Measurements from ENCODE around the gene MAMDC2. TPM values are rescaled to one million over a fixed set of nuclear protein-coding genes. Genes with fewer than 3 reads are reported as not detected.

The MAMDC2 gene
- total and polyA plus RNA-seq, 5 donors: 11.5 to 18.1 (median 15.9) TPM

GRCh38 chr9:70066418-70066817 is 22.8 kb downstream of the MAMDC2 start:
- no peak for DNase-seq
- 92% methylated on average over 4 of the region's 4 CpGs for WGBS
- H3K4me1 ChIP-seq (ENCODE audit: control insufficient read depth, insufficient read depth, low read length): peaks cover 3% of the 10 kb centered on the region
- H3K4me3 ChIP-seq (ENCODE audit: low read length): no peak overlapping the region
- H3K27ac ChIP-seq (ENCODE audit: low read length): peak overlapping the region; percentile 87
- no peak for ATAC-seq
- no peaks in the 10 kb centered on the region for H3K27me3 ChIP-seq (ENCODE audit: control insufficient read depth, insufficient read depth)
- no peaks in the 10 kb centered on the region for H3K9me3 ChIP-seq (ENCODE audit: control insufficient read depth, low read length)
- intact Hi-C loops (cut with DNase I): loop anchor here in 1 of 4 donors (2.0 kb wide), 1 partner anchor 14 kb away; no protein-coding TSS in a partner anchor

DNA sequence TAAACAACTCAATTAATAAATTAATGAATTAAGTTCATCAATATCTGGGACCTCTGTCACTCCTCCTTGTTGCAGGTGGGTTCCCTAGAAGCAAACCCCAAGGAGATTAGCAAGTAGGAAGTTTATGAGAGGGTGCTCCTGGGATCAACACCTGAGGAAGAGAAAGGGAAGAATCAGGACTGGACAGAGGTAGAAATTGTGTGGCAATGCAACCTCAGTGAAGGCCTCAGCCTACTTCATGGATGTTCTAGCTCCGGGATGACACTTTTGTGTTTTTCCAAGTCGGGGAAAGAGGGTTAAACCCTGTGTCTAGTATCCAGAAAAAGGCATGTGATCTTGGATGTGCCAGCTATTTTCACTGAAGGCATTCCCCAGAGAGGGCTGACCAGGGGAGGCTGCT is 23.2 kb downstream of the MAMDC2 start:
- intact Hi-C loops (cut with DNase I): loop anchor here in 1 of 4 donors (2.0 kb wide), 1 partner anchor 14 kb away; no protein-coding TSS in a partner anchor
- WGBS: 80% methylated on average over 2 of the region's 2 CpGs
- no peaks in the 10 kb centered on the region for H3K9me3 ChIP-seq (ENCODE audit: control insufficient read depth, low read length)
- no peak overlapping the region for H3K4me3 ChIP-seq (ENCODE audit: low read length)
- no peak overlapping the region for H3K27ac ChIP-seq (ENCODE audit: low read length)
- no peak for DNase-seq
- no peak for ATAC-seq
- H3K27me3 ChIP-seq (ENCODE audit: control insufficient read depth, insufficient read depth): no peaks in the 10 kb centered on the region
- H3K4me1 ChIP-seq (ENCODE audit: control insufficient read depth, insufficient read depth, low read length): peaks cover 3% of the 10 kb centered on the region

DNA sequence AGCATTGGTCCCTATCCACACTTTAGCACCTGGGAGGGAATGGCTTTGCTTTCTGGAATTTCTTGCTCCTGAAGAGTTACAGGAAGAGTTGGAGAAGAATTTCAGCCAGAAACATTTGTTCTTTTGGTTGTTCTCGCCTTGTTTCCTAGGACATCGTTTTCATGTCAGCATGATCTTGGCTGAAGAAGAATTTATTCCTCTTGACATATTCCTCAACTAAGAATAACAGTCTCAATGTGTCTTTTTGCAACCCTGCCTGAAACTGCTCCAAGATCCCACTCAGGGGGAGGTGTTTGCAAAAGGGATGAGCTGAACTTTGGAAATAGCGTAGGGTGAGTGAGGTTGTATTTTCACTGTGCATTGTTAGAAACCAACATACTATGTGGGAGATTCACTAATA is 26.1 kb downstream of the MAMDC2 start:
- no peak for DNase-seq
- no peaks in the 10 kb centered on the region for H3K9me3 ChIP-seq (ENCODE audit: control insufficient read depth, low read length)
- H3K27ac ChIP-seq (ENCODE audit: low read length): no peak overlapping the region
- peaks cover 3% of the 10 kb centered on the region for H3K4me1 ChIP-seq (ENCODE audit: control insufficient read depth, insufficient read depth, low read length)
- H3K4me3 ChIP-seq (ENCODE audit: low read length): no peak overlapping the region
- ATAC-seq: peak in 1 of 2 donors; percentile 12
- H3K27me3 ChIP-seq (ENCODE audit: control insufficient read depth, insufficient read depth): no peaks in the 10 kb centered on the region
- intact Hi-C loops (cut with DNase I): no loop called here
- 61% methylated on average over 3 of the region's 3 CpGs for WGBS

GRCh38 chr9:70073193-70073592 is 29.5 kb downstream of the MAMDC2 start:
- 33% methylated on average over 2 of the region's 2 CpGs for WGBS
- Histone ChIP-seq H3K27ac (ENCODE audit: low read length) (no peak overlapping the region), H3K9me3 (ENCODE audit: control insufficient read depth, low read length) (no peaks in the 10 kb centered on the region), H3K4me3 (ENCODE audit: low read length) (no peak overlapping the region), H3K4me1 (ENCODE audit: control insufficient read depth, insufficient read depth, low read length) (peaks cover 2% of the 10 kb centered on the region), H3K27me3 (ENCODE audit: control insufficient read depth, insufficient read depth) (no peaks in the 10 kb centered on the region)
- ATAC-seq (peak in 1 of 2 donors; percentile 56), DNase-seq (no peak)
- intact Hi-C loops (cut with DNase I): no loop called here

GRCh38 chr9:70073756-70074155 is 30.1 kb downstream of the MAMDC2 start:
- no peaks in the 10 kb centered on the region for H3K9me3 ChIP-seq (ENCODE audit: control insufficient read depth, low read length)
- no peak overlapping the region for H3K4me3 ChIP-seq (ENCODE audit: low read length)
- peaks cover 2% of the 10 kb centered on the region for H3K4me1 ChIP-seq (ENCODE audit: control insufficient read depth, insufficient read depth, low read length)
- intact Hi-C loops (cut with DNase I): no loop called here
- no peak for DNase-seq
- ATAC-seq: no peak
- no peak overlapping the region for H3K27ac ChIP-seq (ENCODE audit: low read length)
- no peaks in the 10 kb centered on the region for H3K27me3 ChIP-seq (ENCODE audit: control insufficient read depth, insufficient read depth)

- H3K4me1 ChIP-seq (ENCODE audit: control insufficient read depth, insufficient read depth, low read length): peaks cover 7% of the 10 kb centered on the region
- intact Hi-C loops (cut with DNase I): no loop called here
- peak overlapping the region; percentile 21 for H3K27ac ChIP-seq (ENCODE audit: low read length)
- DNase-seq (no peak), ATAC-seq (peak; percentile 36 to 42)
- 50% methylated on average over 3 of the region's 3 CpGs for WGBS
- H3K27me3 ChIP-seq (ENCODE audit: control insufficient read depth, insufficient read depth): no peaks in the 10 kb centered on the region
- H3K4me3 ChIP-seq (ENCODE audit: low read length): no peak overlapping the region
- H3K9me3 ChIP-seq (ENCODE audit: control insufficient read depth, low read length): no peaks in the 10 kb centered on the region
Measured at GRCh38 chr9:70076678-70077077, 33.0 kb downstream of the MAMDC2 start.

- no peak overlapping the region for H3K27ac ChIP-seq (ENCODE audit: low read length)
- DNase-seq: no peak
- H3K4me1 ChIP-seq (ENCODE audit: control insufficient read depth, insufficient read depth, low read length): peaks cover 9% of the 10 kb centered on the region
- intact Hi-C loops (cut with DNase I): loop anchor here in 1 of 4 donors (2.0 kb wide), 1 partner anchor 13 kb away; no protein-coding TSS in a partner anchor
- no peak for ATAC-seq
- WGBS: 54% methylated on average over 2 of the region's 2 CpGs
- H3K9me3 ChIP-seq (ENCODE audit: control insufficient read depth, low read length): no peaks in the 10 kb centered on the region
- no peak overlapping the region for H3K4me3 ChIP-seq (ENCODE audit: low read length)
- no peaks in the 10 kb centered on the region for H3K27me3 ChIP-seq (ENCODE audit: control insufficient read depth, insufficient read depth)
Measured at GRCh38 chr9:70079417-70080037, 35.9 kb downstream of the MAMDC2 start.

- peak; percentile 94 to 95 for ATAC-seq
- no peak overlapping the region for H3K4me3 ChIP-seq (ENCODE audit: low read length)
- peak; percentile 44 to 74 (median 68) for DNase-seq
- 8% methylated on average over 5 of the region's 5 CpGs for WGBS
- no peaks in the 10 kb centered on the region for H3K9me3 ChIP-seq (ENCODE audit: control insufficient read depth, low read length)
- intact Hi-C loops (cut with DNase I): loop anchor here in 1 of 4 donors (2.0 kb wide), 1 partner anchor 14 kb away; no protein-coding TSS in a partner anchor
- no peaks in the 10 kb centered on the region for H3K27me3 ChIP-seq (ENCODE audit: control insufficient read depth, insufficient read depth)
- H3K4me1 ChIP-seq (ENCODE audit: control insufficient read depth, insufficient read depth, low read length): peaks cover 9% of the 10 kb centered on the region
- peak overlapping the region; percentile 71 for H3K27ac ChIP-seq (ENCODE audit: low read length)
Measured at GRCh38 chr9:70080481-70081119, 37.0 kb downstream of the MAMDC2 start.

DNA sequence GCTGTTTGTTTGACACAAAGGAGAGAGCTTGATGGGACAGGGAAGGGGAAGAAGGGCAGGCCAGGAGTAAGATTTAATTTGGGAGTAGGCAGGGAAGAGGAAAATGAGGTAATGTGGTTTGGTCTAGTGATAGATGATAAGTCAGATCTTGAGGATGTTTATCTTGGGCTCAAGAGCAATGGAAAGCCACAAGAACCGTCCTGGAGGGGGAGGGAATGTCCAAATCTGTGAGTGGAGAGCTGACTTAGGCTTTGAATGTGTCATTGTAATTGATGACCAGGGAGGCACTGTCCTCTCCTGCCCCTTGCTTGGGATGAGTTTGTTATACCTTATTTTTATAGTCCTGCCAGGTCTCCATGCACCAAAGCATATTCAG is 37.5 kb downstream of the MAMDC2 start:
- Histone ChIP-seq H3K4me1 (ENCODE audit: control insufficient read depth, insufficient read depth, low read length) (peaks cover 9% of the 10 kb centered on the region), H3K27ac (ENCODE audit: low read length) (peak overlapping the region; percentile 71), H3K4me3 (ENCODE audit: low read length) (no peak overlapping the region), H3K27me3 (ENCODE audit: control insufficient read depth, insufficient read depth) (no peaks in the 10 kb centered on the region), H3K9me3 (ENCODE audit: control insufficient read depth, low read length) (no peaks in the 10 kb centered on the region)
- intact Hi-C loops (cut with DNase I): loop anchor here in 1 of 4 donors (2.0 kb wide), 1 partner anchor 14 kb away; no protein-coding TSS in a partner anchor
- peak; percentile 47 to 82 for ATAC-seq
- no peak for DNase-seq
- WGBS: 5% methylated on average over 1 of the region's 1 CpG

GRCh38 chr9:70083429-70083828 is 39.8 kb downstream of the MAMDC2 start:
- H3K27me3 ChIP-seq (ENCODE audit: control insufficient read depth, insufficient read depth): no peaks in the 10 kb centered on the region
- intact Hi-C loops (cut with DNase I): no loop called here
- no peak overlapping the region for H3K27ac ChIP-seq (ENCODE audit: low read length)
- H3K4me3 ChIP-seq (ENCODE audit: low read length): no peak overlapping the region
- H3K4me1 ChIP-seq (ENCODE audit: control insufficient read depth, insufficient read depth, low read length): peaks cover 7% of the 10 kb centered on the region
- ATAC-seq (peak in 1 of 2 donors; percentile 32), DNase-seq (no peak)
- WGBS: 64% methylated on average over 1 of the region's 1 CpG
- no peaks in the 10 kb centered on the region for H3K9me3 ChIP-seq (ENCODE audit: control insufficient read depth, low read length)

- ATAC-seq (no peak), DNase-seq (no peak)
- no peaks in the 10 kb centered on the region for H3K9me3 ChIP-seq (ENCODE audit: control insufficient read depth, low read length)
- no peak overlapping the region for H3K27ac ChIP-seq (ENCODE audit: low read length)
- no peak overlapping the region for H3K4me3 ChIP-seq (ENCODE audit: low read length)
- 69% methylated on average over 4 of the region's 4 CpGs for WGBS
- peaks cover 5% of the 10 kb centered on the region for H3K4me1 ChIP-seq (ENCODE audit: control insufficient read depth, insufficient read depth, low read length)
- intact Hi-C loops (cut with DNase I): no loop called here
- H3K27me3 ChIP-seq (ENCODE audit: control insufficient read depth, insufficient read depth): no peaks in the 10 kb centered on the region
Measured at GRCh38 chr9:70085241-70085640, 41.6 kb downstream of the MAMDC2 start.

Measured in right cardiac atrium (tissue), 5 donors.